ENCODE measurements around the gene NCS1.
"Not testable (repeated sequence)": the region's sequence is repeated elsewhere in the genome, so short reads cannot be mapped to it uniquely, and the experiment has no call there.

Gene NCS1

GRCh38 chr9:130242270-130243014 is 70.2 kb downstream of the NCS1 start:
- no peak for DNase-seq

- DNase-seq: peak; percentile 84
Measured at GRCh38 chr9:130243015-130243881, 71.0 kb downstream of the NCS1 start.

- no peak for DNase-seq
Measured at GRCh38 chr9:130243882-130244170, 71.6 kb downstream of the NCS1 start.

- DNase-seq: no peak
Measured at GRCh38 chr9:130244548-130245165, 72.5 kb downstream of the NCS1 start.

GRCh38 chr9:130245474-130245873 is 73.3 kb downstream of the NCS1 start:
- DNase-seq: no peak

GRCh38 chr9:130246126-130246525 is 73.9 kb downstream of the NCS1 start:
- DNase-seq: no peak

GRCh38 chr9:130254747-130255630 is 82.8 kb downstream of the NCS1 start:
- DNase-seq: no peak

- DNase-seq: no peak
Measured at GRCh38 chr9:130255631-130256134, 83.5 kb downstream of the NCS1 start.

- DNase-seq: no peak
Measured at GRCh38 chr9:130256644-130257043, 84.4 kb downstream of the NCS1 start.

GRCh38 chr9:130258137-130258536 is 85.9 kb downstream of the NCS1 start:
- DNase-seq: not testable (repeated sequence)

GRCh38 chr9:130259044-130259443 is 86.8 kb downstream of the NCS1 start:
- DNase-seq: no peak

- no peak for DNase-seq
Measured at GRCh38 chr9:130260816-130261765, 88.9 kb downstream of the NCS1 start.

- no peak for DNase-seq
Measured at GRCh38 chr9:130262061-130262745, 90.0 kb downstream of the NCS1 start.

- DNase-seq: no peak
Measured at GRCh38 chr9:130262771-130263170, 90.6 kb downstream of the NCS1 start.

- no peak for DNase-seq
Measured at GRCh38 chr9:130263601-130264413, 91.6 kb downstream of the NCS1 start.

- no peak for DNase-seq
Measured at GRCh38 chr9:130264414-130265350, 92.5 kb downstream of the NCS1 start.

GRCh38 chr9:130265431-130266235 is 93.4 kb downstream of the NCS1 start, which contains the start of gene HMCN2:
TSS of gene HMCN2 (plus strand) at chr9:130265760. CDS start at chr9:130265879, 119 bp downstream.
- no peak for DNase-seq

Data from CD4-positive, alpha-beta T cell treated with Interleukin-12 subunit alpha and Interleukin-12 subunit beta, for 1 hour (primary cell).